Gastroesophageal sphincter (tissue), 3 donors: ENCODE results near the gene BTBD9.

Source experiments
- EP300 ChIP-seq: sonication (generic); formaldehyde crosslinking; IDR thresholded peaks from one replicate; pipeline ENCODE4 v1.6.1; 2017; ENCODE audit warnings: antibody characterized with exemption, mild to moderate bottlenecking
- POLR2A ChIP-seq, 2 donors: fragments of 450-650 bp; IDR thresholded peaks; one replicate each; pipeline ENCODE4 v1.6.1; 2017; ENCODE audit warnings: antibody characterized with exemption in 2 of 2, mild to moderate bottlenecking in 2 of 2, moderate library complexity in 1 of 2
- POLR2AphosphoS5 ChIP-seq: sonication (generic); formaldehyde crosslinking; IDR thresholded peaks from one replicate; pipeline ENCODE4 v1.6.1; 2017; ENCODE audit warnings: antibody characterized with exemption
- TF ChIP-seq, protein P1 (sequence below), 4 experiments: fragments of 200-600 bp in 2 of 4; fragments of 450-650 bp in 2 of 4; sonication (generic) in 1 of 4; IDR thresholded peaks; one replicate each; pipeline ENCODE4 v1.5.1; 2017 to 2019; ENCODE audit warnings: antibody characterized with exemption in 4 of 4, mild to moderate bottlenecking in 2 of 4, moderate library complexity in 2 of 4

DNA sequence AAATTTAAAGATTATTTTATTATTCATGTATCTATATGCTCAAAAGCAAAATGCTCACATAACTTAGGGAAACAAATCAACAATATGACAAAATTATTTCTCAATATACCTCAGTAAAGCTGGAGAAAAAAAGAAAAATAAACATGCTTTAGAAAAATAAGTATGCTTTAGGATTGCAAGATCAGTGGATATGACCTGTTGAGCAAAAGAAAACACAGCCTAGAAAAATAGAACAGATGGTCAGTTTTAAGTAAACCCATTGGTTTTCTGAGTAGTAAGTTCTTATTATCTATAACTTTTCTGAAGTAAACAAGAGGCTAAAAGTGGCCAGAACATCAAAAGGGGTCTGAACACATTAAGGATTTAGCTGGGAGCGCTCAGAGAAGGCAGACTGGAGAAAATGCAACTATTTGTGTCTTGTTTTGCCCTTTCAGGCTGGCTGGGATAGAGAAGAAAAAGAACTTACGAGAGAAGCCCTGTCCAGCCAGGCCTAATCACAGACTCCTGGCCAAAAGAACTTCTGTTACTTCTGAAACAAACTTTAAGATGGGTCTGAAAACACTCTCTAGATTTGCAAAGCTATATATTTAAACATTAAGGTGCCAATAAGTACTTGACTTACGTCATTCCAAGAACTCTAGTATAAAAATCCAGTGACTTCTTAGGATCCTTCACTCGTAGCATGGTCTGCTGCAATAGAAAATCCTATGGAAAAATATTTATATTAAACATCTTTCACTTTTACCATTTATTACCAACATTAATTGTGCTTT, 46.7 kb upstream of the BTBD9 start:
- TF ChIP-seq, protein P1, sequence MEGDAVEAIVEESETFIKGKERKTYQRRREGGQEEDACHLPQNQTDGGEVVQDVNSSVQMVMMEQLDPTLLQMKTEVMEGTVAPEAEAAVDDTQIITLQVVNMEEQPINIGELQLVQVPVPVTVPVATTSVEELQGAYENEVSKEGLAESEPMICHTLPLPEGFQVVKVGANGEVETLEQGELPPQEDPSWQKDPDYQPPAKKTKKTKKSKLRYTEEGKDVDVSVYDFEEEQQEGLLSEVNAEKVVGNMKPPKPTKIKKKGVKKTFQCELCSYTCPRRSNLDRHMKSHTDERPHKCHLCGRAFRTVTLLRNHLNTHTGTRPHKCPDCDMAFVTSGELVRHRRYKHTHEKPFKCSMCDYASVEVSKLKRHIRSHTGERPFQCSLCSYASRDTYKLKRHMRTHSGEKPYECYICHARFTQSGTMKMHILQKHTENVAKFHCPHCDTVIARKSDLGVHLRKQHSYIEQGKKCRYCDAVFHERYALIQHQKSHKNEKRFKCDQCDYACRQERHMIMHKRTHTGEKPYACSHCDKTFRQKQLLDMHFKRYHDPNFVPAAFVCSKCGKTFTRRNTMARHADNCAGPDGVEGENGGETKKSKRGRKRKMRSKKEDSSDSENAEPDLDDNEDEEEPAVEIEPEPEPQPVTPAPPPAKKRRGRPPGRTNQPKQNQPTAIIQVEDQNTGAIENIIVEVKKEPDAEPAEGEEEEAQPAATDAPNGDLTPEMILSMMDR (IDR thresholded peaks at IDR 0.05), result no peak
- no peak for TF ChIP-seq POLR2A (IDR thresholded peaks at IDR 0.05)
- TF ChIP-seq EP300, result no peak
- TF ChIP-seq POLR2AphosphoS5, result no peak
